ENCODE data around the gene SHB.

GRCh38 chr9:37955781-37956422, 113.1 kb downstream of the SHB start:
- TF ChIP-seq CTCF (IDR thresholded peaks at IDR 0.05) = no peak
- no peak for TF ChIP-seq POLR2A (IDR thresholded peaks at IDR 0.05)
